Prostate gland (tissue), 2 donors: Measurements from ENCODE around the gene ARHGAP27.
"Not testable (repeated sequence)": the region's sequence is repeated elsewhere in the genome, so short reads cannot be mapped to it uniquely, and the experiment has no call there.

Experiments used
- CTCF ChIP-seq, 4 experiments: fragments of 200-600 bp in 2 of 4; fragments of 450-650 bp in 2 of 4; sonication (generic) in 2 of 4; IDR thresholded peaks; 1 replicate in 3 of 4; 2 replicates in 1 of 4; pipeline ENCODE4 v1.5.1; 2016 to 2019; ENCODE audit warnings: antibody characterized with exemption in 4 of 4, mild to moderate bottlenecking in 2 of 4, moderate library complexity in 2 of 4
- POLR2A ChIP-seq: fragments of 450-650 bp; IDR thresholded peaks from one replicate; pipeline ENCODE4 v1.6.1; 2016; ENCODE audit warnings: antibody characterized with exemption, mild to moderate bottlenecking
- POLR2AphosphoS5 ChIP-seq: sonication (generic); formaldehyde crosslinking; IDR thresholded peaks from one replicate; pipeline ENCODE4 v1.6.1; 2017; ENCODE audit warnings: antibody characterized with exemption

- TF ChIP-seq CTCF (IDR thresholded peaks at IDR 0.05); POLR2AphosphoS5; POLR2A: not testable (repeated sequence)
Observed at GRCh38 chr17:45448483-45448882, 15.8 kb upstream of the ARHGAP27 start.
